K562 (cell line): Measurements from ENCODE around the gene CEP85L. TPM values are rescaled to one million over a fixed set of nuclear protein-coding genes. Genes with fewer than 3 reads are reported as not detected.

ENCODE experiments used
- ATAC-seq: fragments of 200-7000 bp; cut with Tn5 transposase; 3 replicates; pipeline ENCODE4 v1.9.1; 2020; ENCODE audit warnings: moderate library complexity
- BruUV-seq: library from RNA; stranded (reverse); fragments of 400-500 nt; replicated peaks from 2 replicates; lab custom pipeline; 2021; lab: Mats Ljungman, UMichigan
- CTCF ChIA-PET: fragments of 300-600 bp; formaldehyde crosslinking; extraction: SDS; loops from one replicate; lab custom pipeline; 2021; ENCODE audit warnings: low intra/inter-chr PET ratio; lab: Yijun Ruan, JAX
- POLR2A ChIA-PET: fragments of 300-600, 350-650 bp; sonication (Branson Sonifier 250); formaldehyde crosslinking; extraction: SDS; loops from one replicate; lab custom pipeline; 2021; ENCODE audit warnings: antibody characterized with exemption, inconsistent platforms; lab: Yijun Ruan, JAX
- DNase-seq, 4 experiments: peaks; one replicate each; pipeline versions ENCODE4 v3.0.0 to v3.0.0-alpha.2; 2011 to 2018; ENCODE audit warnings: low spot score in 3 of 4, mixed read lengths in 3 of 4; ENCODE audit errors: extremely low read depth in 1 of 4
- FAIRE-seq: peaks from 2 replicates; lab custom pipeline; 2011; peaks lifted over from hg19 to GRCh38; lab: Jason Lieb, UNC
- H2AFZ ChIP-seq: 2 replicates; pipeline ENCODE4 v1.6.0; 2011; ENCODE audit warnings: low read depth, low read length, control low read depth, inconsistent platforms
- H3K27ac ChIP-seq: fragments of 200-600 bp; 3 replicates; pipeline ENCODE4 v1.8.0; 2011; ENCODE audit warnings: low read depth, mild to moderate bottlenecking, control low read depth, inconsistent platforms, low read length, moderate library complexity, mixed read lengths; ENCODE audit errors: extremely low read depth
- H3K27me3 ChIP-seq, 2 experiments: fragments of 300-600 bp in 1 of 2; 2 replicates in 1 of 2; 3 replicates in 1 of 2; pipeline versions ENCODE4 v1.6.0 to v1.8.0; 2011; ENCODE audit warnings: inconsistent platforms in 2 of 2, low read length in 2 of 2, mild to moderate bottlenecking in 1 of 2, mixed read lengths in 1 of 2, moderate library complexity in 1 of 2; ENCODE audit not compliant: control insufficient read depth in 2 of 2, insufficient read depth in 2 of 2
- H3K36me3 ChIP-seq: fragments of 300-600 bp; 3 replicates; pipeline ENCODE4 v1.8.0; 2011; ENCODE audit warnings: mild to moderate bottlenecking, low read length, inconsistent platforms; ENCODE audit not compliant: control insufficient read depth, insufficient read depth
- H3K4me1 ChIP-seq, 2 experiments: fragments of 200-600 bp in 1 of 2; replicated peaks in 1 of 2; 2 replicates in 1 of 2; 3 replicates in 1 of 2; pipeline versions ENCODE4 v1.5.1 to v1.8.0; 2011; ENCODE audit warnings: inconsistent platforms in 2 of 2, low read length in 2 of 2, mild to moderate bottlenecking in 1 of 2, mixed read lengths in 1 of 2, moderate library complexity in 1 of 2; ENCODE audit not compliant: control insufficient read depth in 2 of 2, insufficient read depth in 2 of 2
- H3K4me2 ChIP-seq: 2 replicates; pipeline ENCODE4 v1.6.1; 2011; ENCODE audit warnings: low read length, control low read depth, inconsistent platforms, mixed read lengths; ENCODE audit not compliant: insufficient read depth
- H3K4me3 ChIP-seq: fragments of 200-600 bp; sonication (generic), shearing (Covaris generic); 2 replicates; pipeline ENCODE4 v1.5.1; 2016; ENCODE audit warnings: control low read depth, inconsistent platforms
- H3K79me2 ChIP-seq: fragments of 200-600 bp; 3 replicates; pipeline ENCODE4 v1.8.0; 2011; ENCODE audit warnings: low read length, inconsistent platforms; ENCODE audit not compliant: control insufficient read depth, insufficient read depth
- H3K9ac ChIP-seq, 2 experiments: 2 replicates each; pipeline versions ENCODE4 v1.6.0 to v1.6.1; 2011; ENCODE audit warnings: low read depth in 2 of 2, low read length in 2 of 2, control low read depth in 1 of 2, inconsistent platforms in 1 of 2, mild to moderate bottlenecking in 1 of 2, mixed read lengths in 1 of 2; ENCODE audit not compliant: insufficient read depth in 1 of 2
- H3K9me1 ChIP-seq: one replicate; pipeline ENCODE4 v1.6.0; 2011; ENCODE audit warnings: inconsistent platforms, mild to moderate bottlenecking, low read length, moderate library complexity; ENCODE audit not compliant: control insufficient read depth, insufficient read depth
- H3K9me3 ChIP-seq: replicated peaks from 2 replicates; pipeline ENCODE4 v1.5.1; 2011; ENCODE audit warnings: low read depth, low read length, inconsistent platforms; ENCODE audit not compliant: control insufficient read depth, insufficient read depth
- H4K20me1 ChIP-seq: replicated peaks from 2 replicates; pipeline ENCODE4 v1.6.1; 2011; ENCODE audit warnings: low read length, inconsistent platforms, mixed read lengths; ENCODE audit not compliant: control insufficient read depth, insufficient read depth
- ARID1B ChIP-seq: fragments of 450-650 bp; IDR thresholded peaks from 2 replicates; pipeline ENCODE4 v1.6.1; 2016; ENCODE audit warnings: antibody characterized with exemption, mild to moderate bottlenecking, inconsistent platforms
- GABPA ChIP-seq: fragments of 200-800 bp; sonication (Bioruptor generic); conservative IDR thresholded peaks from 2 replicates; pipeline ENCODE4 v1.6.1; 2016; ENCODE audit warnings: low read depth, missing genetic modification characterization, missing compliant biosample characterization
- NONO ChIP-seq, 2 experiments: fragments of 200-400 bp in 1 of 2; fragments of 450-650 bp in 1 of 2; formaldehyde crosslinking in 1 of 2; IDR thresholded peaks; 2 replicates each; pipeline ENCODE4 v1.6.1; 2017; ENCODE audit warnings: low read depth in 2 of 2, mild to moderate bottlenecking in 2 of 2, moderate library complexity in 2 of 2, low read length in 1 of 2
- PHB2 ChIP-seq: fragments of 450-650 bp; IDR thresholded peaks from 2 replicates; pipeline ENCODE4 v1.6.1; 2017; ENCODE audit warnings: low read depth
- WGBS: fragments of 100-300 bp; shearing (Covaris generic); methylation state at CpG from one replicate; pipeline ENCODE4 v1.1.6; 2016; ENCODE audit warnings: low coverage, mixed read lengths; ENCODE audit not compliant: insufficient coverage; ENCODE audit errors: missing lambda C conversion rate; 5-methylcytosine and 5-hydroxymethylcytosine counted together
- in situ Hi-C: fragments of 300-500 bp; cut with MboI; formaldehyde crosslinking; loops from 4 replicates; pipeline ENCODE4 v1.15.0; 2018; ENCODE audit warnings: inconsistent platforms, mixed read lengths
- intact Hi-C: fragments of 100-400 bp; cut with micrococcal nuclease; formaldehyde crosslinking; loops from 2 replicates; pipeline ENCODE4 v1.14.2; 2022
- polyA plus RNA-seq, 8 experiments: library from polyadenylated mRNA; depleted of rRNA in 4 of 8; stranded (reverse) in 5 of 8; unstranded in 3 of 8; fragments of >200 nt; fragmentation: Nextera tagmentation in 2 of 8; fragmentation: Illumina TruSeq in 1 of 8; extraction: Ambion mirVana in 2 of 8; extraction: Trizol in 1 of 8; gene quantifications; 2 replicates each; pipeline versions ENCODE4 v1.2.1 to v1.2.3, GENCODE V29; 2011 to 2014; ENCODE audit warnings: inconsistent platforms in 1 of 8, missing spikeins in 1 of 8
- total RNA-seq, 7 experiments: library from RNA; depleted of rRNA in 6 of 7; stranded (reverse); fragments of >200 nt in 6 of 7; fragmentation: Illumina TruSeq in 2 of 7; extraction: Trizol in 2 of 7; gene quantifications; 2 replicates each; pipeline versions ENCODE4 v1.2.1 to v1.2.3, GENCODE V29; 2011 to 2021; ENCODE audit warnings: low replicate concordance in 1 of 7
- TF ChIP-seq, protein P1 (sequence below), 2 experiments: fragments of 450-650 bp in 1 of 2; sonication (generic) in 1 of 2; formaldehyde crosslinking in 1 of 2; IDR thresholded peaks in 1 of 2; conservative IDR thresholded peaks in 1 of 2; 2 replicates each; pipeline versions ENCODE4 v1.6.1 to v1.8.1; 2016 to 2023; ENCODE audit warnings: mild to moderate bottlenecking in 2 of 2, moderate library complexity in 2 of 2, inconsistent platforms in 1 of 2, missing genetic modification reagents in 1 of 2

Gene CEP85L
- total and polyA plus RNA-seq, 9 of the 15 experiments (the other 6 are each of a cell fraction or from before 2014, with no cell fraction given), result 4.5 to 15.8 (median 8.3) TPM

DNA sequence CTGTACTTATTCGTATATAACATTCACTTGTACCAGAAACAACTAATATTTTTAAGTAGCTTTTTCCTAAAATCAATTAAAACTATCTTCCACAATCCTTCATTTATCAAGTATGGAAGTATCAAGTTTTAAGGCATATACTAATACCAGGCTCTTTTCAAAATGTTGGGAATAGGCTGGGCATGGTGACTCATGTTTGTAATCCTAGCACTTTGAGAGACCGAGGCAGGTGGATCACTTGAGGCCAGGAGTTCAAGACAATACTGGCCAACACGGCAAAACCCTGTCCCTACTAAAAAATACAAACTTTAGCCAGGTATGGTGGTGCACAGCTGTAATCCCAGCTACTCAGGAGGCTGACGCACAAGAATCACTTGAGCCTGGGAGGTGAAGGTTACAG lies 129.0 kb downstream of the CEP85L start:
- CTCF ChIA-PET, result no interaction called here
- Histone ChIP-seq H3K9ac (no peak overlapping the region), H3K36me3 (peaks cover 3% of the 10 kb centered on the region; the same call in 1 of the 3 replicates), H3K27me3 (no peaks in the 10 kb centered on the region), H3K79me2 (0 out of 3 replicates have a peak, but pooled peaks cover 6% of the 10 kb centered on the region), H3K9me1 (no peaks in the 10 kb centered on the region), H3K4me3 (no peak overlapping the region), H3K9me3 (no peaks in the 10 kb centered on the region), H3K4me1 (no peaks in the 10 kb centered on the region), H3K27ac (no peak overlapping the region), H3K4me2 (no peak overlapping the region), H2AFZ (no peak overlapping the region), H4K20me1 (no peaks in the 10 kb centered on the region)
- TF ChIP-seq, protein P1, sequence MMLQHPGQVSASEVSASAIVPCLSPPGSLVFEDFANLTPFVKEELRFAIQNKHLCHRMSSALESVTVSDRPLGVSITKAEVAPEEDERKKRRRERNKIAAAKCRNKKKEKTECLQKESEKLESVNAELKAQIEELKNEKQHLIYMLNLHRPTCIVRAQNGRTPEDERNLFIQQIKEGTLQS (IDR thresholded peaks at IDR 0.05), result no peak
- TF ChIP-seq, protein P1 (CRISPR knock-in tag; conservative IDR thresholded peaks at IDR 0.05), result no peak
- TF ChIP-seq NONO (IDR thresholded peaks at IDR 0.05; ENCODE audit: low read depth in 2 of 2, low read length in 1 of 2), result no peak
- TF ChIP-seq GABPA (tag), result no peak
- no peak for TF ChIP-seq PHB2
- TF ChIP-seq ARID1B, result no peak
- 91% methylated on average over 4 of the region's 4 CpGs for WGBS
- intact Hi-C loops, result no loop called here
- FAIRE-seq (no peak), ATAC-seq (no peak), DNase-seq (no peak)
- POLR2A ChIA-PET, result no interaction called here
- no TSS peak for BruUV-seq
- in situ Hi-C loops, result no loop called here
